Measurements from ENCODE around the gene OOSP3.
"Not testable (repeated sequence)": the region's sequence is repeated elsewhere in the genome, so short reads cannot be mapped to it uniquely, and the experiment has no call there.

OOSP3 gene, protein sequence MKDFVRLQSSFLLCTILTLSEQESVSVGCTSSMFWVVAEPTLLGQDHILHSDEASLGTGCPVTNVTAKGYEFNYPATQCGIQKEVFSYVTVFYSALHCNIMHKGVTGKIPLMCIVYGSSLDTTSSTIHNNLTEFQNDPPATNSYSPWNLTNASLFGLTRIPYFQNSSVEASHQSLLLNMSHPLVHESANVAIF

GRCh38 chr11:59878575-59878974 lies at the start of gene OOSP3:
OOSP3 (plus strand) TSS chr11:59878782; CDS start chr11:59878809, 27 bp downstream.
- no peak for DNase-seq

DNA sequence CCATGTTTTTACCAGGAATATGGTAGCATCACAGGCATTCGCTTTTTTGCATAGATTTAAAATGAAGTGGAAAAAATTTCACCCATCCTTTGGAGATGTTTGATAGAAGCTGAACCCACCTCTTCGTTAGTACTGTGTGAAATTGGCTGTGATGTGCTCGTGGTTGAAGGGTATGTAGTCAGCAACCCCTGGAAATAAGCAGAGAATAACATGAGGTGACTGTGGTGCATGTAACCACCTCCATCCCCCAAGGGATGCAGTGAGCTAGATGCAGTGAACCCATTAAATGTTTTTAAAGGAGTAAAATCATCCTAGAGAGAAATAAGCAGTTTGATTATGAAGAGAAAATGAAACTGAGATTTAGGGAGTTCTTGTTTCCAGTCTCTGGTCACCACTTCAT lies 49.2 kb upstream of the OOSP3 start:
- DNase-seq: no peak

DNA sequence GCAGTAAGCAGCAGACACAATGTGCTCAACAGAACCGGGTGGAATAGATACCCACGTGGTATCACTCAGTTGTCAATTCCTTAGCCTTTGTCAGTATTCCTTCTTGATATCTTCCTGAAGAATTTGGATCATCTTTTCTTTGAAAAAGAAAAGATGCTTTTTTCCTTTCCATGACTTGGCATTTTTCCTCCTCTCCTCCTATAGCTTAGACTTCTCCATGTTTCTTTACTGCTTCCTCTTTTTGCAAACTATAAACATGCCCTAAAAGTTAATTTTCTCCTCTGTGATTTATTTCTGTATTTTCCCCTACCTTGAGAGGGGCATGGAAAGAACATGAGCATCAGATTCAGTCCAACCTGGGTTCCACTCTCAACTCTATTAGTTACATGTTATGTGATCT lies 45.0 kb upstream of the OOSP3 start:
- DNase-seq: no peak

DNA sequence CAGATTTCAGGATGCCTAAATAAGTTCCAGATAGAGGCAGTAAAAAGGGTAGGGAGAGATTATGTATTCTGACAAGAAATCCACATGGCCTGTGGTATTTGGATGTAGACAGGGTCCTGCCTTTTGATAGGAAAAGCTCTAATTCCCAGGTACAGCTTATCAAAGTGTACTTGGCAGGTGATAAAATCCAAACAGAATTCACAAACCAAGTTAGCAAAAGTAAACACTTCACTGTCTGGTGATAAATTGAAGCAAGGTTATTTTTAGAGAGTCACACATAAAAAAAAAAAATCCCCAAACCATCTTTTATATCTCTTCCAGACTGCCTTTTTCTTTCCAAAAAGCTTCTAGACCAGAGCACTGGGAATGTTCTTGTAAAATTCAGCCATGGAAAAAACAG lies 39.0 kb upstream of the OOSP3 start:
- no peak for DNase-seq

DNA sequence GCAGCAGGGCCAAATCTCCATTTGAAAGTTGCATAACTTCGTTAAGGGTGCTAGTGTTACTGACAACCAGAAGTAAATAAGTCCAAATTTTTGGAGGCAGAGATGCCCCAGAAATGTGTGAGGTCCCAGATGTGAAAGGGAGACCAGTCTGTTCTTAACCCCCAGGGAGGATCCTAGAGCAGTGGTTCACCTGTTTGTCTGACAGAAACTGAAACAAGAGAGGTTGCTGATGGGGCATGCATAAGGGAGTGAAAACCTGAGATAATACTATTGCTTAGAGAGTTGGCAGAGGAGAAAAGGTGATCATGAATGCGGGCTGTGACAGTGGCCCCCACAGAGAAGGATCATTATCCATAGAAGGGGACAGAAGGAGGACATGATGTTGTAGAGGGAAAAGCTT lies 37.1 kb upstream of the OOSP3 start:
- no peak for DNase-seq

GRCh38 chr11:59842316-59842715 lies 36.3 kb upstream of the OOSP3 start:
- no peak for DNase-seq

DNA sequence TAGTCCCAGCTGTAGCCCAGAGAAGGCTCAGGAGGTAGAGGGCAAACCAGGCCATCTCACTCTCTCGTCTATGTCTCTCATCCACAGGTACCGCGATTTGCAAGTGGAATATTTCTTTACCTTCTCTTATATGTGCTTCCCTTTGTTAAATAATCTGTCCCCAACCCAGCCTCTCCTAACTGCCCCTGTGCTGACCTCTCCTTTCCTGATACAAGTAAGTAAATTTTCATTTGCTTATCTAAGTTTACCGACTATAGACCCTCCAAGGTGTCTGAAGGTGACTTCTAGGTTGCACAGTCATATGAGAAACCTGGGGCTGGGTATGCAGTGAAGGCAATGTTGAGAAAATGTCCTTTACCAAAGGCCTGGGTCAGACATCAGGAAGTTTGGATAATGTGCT lies 33.2 kb upstream of the OOSP3 start, which contains the start of gene CBLIF:
TSS of gene CBLIF (minus strand) at position 101 of the 400 bp plus-strand sequence. CDS start at position 55, 46 bp downstream.
- DNase-seq: no peak

- DNase-seq: no peak
Measured at GRCh38 chr11:59846556-59846955, 32.0 kb upstream of the OOSP3 start.

DNA sequence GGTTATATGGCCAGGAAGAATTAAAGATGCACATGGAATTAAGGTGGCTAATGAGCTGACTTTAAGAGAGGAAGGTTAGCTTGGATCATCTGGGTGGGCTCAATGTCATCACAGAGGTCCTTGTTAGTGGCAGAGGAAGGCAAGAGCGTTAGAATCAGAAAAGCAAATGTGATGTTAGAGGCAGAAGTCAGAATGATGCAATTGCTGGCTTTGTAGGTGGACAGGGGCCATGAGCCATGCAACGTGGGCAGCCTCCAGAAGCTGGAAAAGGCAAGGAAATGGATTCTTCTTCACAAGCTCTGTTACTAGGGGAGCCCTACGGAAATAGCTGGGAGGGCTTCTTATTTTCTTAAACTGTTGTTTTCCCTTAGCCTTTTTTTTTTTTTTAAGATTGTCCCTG lies 31.0 kb upstream of the OOSP3 start:
- DNase-seq: no peak

DNA sequence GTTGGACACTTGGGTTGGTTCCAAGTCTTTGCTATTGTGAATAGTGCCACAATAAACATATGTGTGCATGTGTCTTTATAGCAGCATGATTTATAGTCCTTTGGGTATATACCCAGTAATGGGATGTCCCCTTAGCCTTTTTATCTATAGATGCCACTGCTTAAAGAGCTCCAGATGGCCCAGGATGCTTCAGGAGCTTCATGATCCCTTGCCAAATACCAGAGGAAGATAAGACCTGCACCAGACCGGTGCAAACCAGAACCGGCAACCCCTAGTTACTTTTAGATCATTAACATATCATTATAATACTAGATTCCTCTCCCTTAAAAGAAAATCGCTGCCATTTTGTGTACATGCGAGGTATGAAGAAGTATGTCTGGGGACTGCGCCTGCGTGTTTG lies 30.1 kb upstream of the OOSP3 start:
- DNase-seq: not testable (repeated sequence)

DNA sequence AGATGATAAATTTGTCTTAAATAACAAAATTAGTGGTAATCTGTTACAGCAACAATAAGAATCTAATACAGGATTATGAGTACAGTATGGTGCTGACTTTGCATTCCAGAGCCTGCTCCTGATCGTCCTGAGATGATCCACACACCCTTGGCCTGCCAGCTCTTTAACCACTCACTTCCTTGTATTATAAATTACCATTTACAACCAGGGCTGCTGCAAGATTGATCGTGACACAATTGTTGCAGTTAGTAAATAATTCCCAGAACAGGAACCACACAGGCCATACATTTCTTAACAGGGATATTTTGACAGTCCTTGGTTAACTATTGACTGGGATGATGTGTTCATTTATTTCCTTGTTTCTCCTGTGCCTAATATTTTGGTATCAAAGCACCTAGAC lies 29.5 kb upstream of the OOSP3 start:
- DNase-seq: no peak

DNA sequence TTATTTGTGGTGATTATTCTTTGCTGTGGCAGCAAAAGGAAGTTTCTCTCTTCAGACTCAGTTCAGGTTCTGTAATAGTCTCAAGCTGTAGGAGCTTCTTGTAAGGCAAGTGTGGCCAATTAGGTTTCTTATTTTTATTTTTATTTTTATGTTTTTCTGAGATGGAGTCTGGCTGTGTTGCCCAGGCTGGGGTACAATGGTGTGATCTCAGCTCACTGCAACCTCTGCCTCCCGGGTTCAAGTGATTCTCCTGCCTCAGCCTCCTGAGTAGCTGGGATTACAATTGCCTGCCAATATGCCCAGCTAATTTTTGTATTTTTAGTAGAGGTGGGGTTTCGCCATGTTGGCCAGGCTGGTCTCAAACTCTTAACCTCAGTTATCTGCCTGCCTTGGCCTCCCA lies 29.0 kb upstream of the OOSP3 start:
- not testable (repeated sequence) for DNase-seq

- not testable (repeated sequence) for DNase-seq
Measured at GRCh38 chr11:59851416-59851815, 27.2 kb upstream of the OOSP3 start.

- no peak for DNase-seq
Measured at GRCh38 chr11:59854871-59855270, 23.7 kb upstream of the OOSP3 start.

GRCh38 chr11:59857439-59858434 lies 20.8 kb upstream of the OOSP3 start:
- no peak for DNase-seq

- no peak for DNase-seq
Measured at GRCh38 chr11:59859673-59860072, 18.9 kb upstream of the OOSP3 start.

GRCh38 chr11:59862252-59862651 lies 16.3 kb upstream of the OOSP3 start:
- no peak for DNase-seq

GRCh38 chr11:59865031-59865430 lies 13.6 kb upstream of the OOSP3 start:
- no peak for DNase-seq

- DNase-seq: no peak
Measured at GRCh38 chr11:59866397-59866796, 12.2 kb upstream of the OOSP3 start, which contains the start of gene TCN1. TCN1 (minus strand) TSS chr11:59866487; CDS start chr11:59866470, 17 bp downstream.

DNA sequence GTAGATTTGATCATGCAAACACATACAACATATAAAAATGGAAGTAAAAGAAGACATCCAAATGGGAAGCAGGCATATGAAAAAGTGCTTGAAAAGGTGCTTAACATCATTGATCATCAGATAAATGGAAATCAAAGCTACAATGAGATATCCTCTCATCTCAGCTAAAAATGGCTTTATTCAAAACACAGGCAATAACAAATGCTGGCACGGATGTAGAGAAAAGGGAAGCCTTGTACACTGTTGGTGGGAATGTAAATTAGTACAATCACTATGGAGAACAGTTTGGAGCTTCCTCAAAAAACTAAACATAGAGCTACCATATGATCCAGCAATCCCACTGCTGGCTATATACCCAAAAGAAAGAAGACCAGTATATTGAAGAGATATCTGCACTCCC lies 11.7 kb upstream of the OOSP3 start:
- DNase-seq: no peak

DNA sequence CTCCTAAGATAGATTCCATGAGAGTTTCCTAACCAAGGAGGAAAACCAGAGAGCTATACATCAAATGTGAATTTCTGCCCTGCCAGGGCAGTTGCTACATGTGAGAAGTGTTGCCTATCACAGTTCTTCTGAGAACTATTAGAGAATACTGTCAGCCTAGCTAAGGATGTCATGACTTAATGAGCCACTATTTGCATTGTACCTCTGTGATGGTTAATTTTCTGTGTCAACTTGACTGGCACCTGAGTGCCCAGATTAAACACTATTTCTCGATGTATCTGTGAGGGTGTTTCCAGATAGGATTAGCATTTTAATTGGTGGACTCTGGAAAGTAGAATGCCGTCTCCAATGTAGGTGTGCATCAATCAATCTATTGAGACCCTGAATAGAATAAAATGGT lies 10.6 kb upstream of the OOSP3 start:
- DNase-seq: no peak

DNA sequence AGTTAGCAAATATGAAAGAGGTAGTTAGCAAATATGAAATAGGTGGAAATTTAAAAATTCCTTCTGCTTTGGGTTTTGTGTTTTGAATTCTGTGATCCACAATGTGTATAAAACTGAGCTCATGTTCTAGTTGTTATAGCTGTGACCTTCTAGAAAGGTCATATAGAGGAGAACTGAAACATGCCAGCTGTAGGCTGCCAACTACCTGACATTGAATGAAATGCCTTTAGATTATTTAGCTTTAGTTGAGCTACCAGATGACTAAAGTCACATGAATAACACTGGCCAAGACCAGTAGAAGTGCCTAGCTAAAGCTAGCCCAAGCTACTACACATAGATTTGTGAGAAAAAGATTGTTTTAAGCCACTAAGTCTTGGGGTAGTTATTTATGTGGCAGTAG lies 6.5 kb upstream of the OOSP3 start:
- no peak for DNase-seq

- peak; percentile 10 for DNase-seq
Measured at GRCh38 chr11:59875856-59876519, 2.6 kb upstream of the OOSP3 start.

Data from eye (tissue), 1 donor.